Right lobe of liver (tissue), 4 donors: ENCODE data around the gene GPRASP1.

Experiments used
- POLR2A ChIP-seq: fragments of 450-650 bp; IDR thresholded peaks from one replicate; pipeline ENCODE4 v1.6.1; 2017; ENCODE audit warnings: antibody characterized with exemption, mild to moderate bottlenecking
- TF ChIP-seq, protein P1 (sequence below), 4 donors: fragments of 200-600 bp in 3 of 4; fragments of 450-650 bp in 1 of 4; IDR thresholded peaks; one replicate each; pipeline versions ENCODE4 v1.5.1 to v1.8.0; 2016 to 2022; ENCODE audit warnings: antibody characterized with exemption in 4 of 4, mild to moderate bottlenecking in 2 of 4
- donor health status: DM: no; HTN: no; CAD: no.
- donor health status: DM: no; HTN: no; CAD: no.
- donor health status: DM: no; HTN: yes; CAD: no.

GRCh38 chrX:102627640-102628039 lies 23.6 kb upstream of the GPRASP1 start:
- TF ChIP-seq, protein P1, sequence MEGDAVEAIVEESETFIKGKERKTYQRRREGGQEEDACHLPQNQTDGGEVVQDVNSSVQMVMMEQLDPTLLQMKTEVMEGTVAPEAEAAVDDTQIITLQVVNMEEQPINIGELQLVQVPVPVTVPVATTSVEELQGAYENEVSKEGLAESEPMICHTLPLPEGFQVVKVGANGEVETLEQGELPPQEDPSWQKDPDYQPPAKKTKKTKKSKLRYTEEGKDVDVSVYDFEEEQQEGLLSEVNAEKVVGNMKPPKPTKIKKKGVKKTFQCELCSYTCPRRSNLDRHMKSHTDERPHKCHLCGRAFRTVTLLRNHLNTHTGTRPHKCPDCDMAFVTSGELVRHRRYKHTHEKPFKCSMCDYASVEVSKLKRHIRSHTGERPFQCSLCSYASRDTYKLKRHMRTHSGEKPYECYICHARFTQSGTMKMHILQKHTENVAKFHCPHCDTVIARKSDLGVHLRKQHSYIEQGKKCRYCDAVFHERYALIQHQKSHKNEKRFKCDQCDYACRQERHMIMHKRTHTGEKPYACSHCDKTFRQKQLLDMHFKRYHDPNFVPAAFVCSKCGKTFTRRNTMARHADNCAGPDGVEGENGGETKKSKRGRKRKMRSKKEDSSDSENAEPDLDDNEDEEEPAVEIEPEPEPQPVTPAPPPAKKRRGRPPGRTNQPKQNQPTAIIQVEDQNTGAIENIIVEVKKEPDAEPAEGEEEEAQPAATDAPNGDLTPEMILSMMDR (IDR thresholded peaks at IDR 0.05): no peak
- TF ChIP-seq POLR2A: no peak
